Neutrophil (primary cell): Measurements from ENCODE around the gene AMELX.

Source experiments
- H3K27ac ChIP-seq: fragments of 200-600 bp; sonication (generic); 2 replicates; pipeline ENCODE4 v1.5.1; 2016; ENCODE audit warnings: mild to moderate bottlenecking, moderate library complexity
- H3K27me3 ChIP-seq: fragments of 200-600 bp; sonication (generic); 2 replicates; pipeline ENCODE4 v1.6.0; 2016; ENCODE audit warnings: mild to moderate bottlenecking
- H3K36me3 ChIP-seq: fragments of 200-600 bp; sonication (generic); 2 replicates; pipeline ENCODE4 v1.5.1; 2017
- H3K4me1 ChIP-seq, 2 experiments: fragments of 200-600 bp in 1 of 2; sonication (generic) in 1 of 2; 1 replicate in 1 of 2; 2 replicates in 1 of 2; pipeline versions ENCODE4 v1.5.1 to v1.6.1; 2013 to 2016; ENCODE audit warnings: low read depth in 1 of 2, low read length in 1 of 2, mild to moderate bottlenecking in 1 of 2, moderate library complexity in 1 of 2; ENCODE audit not compliant: control insufficient read depth in 1 of 2, insufficient read depth in 1 of 2
- H3K4me3 ChIP-seq, 2 experiments: fragments of 200-600 bp in 1 of 2; sonication (generic) in 1 of 2; 1 replicate in 1 of 2; 2 replicates in 1 of 2; pipeline ENCODE4 v1.5.1; 2013 to 2016; ENCODE audit warnings: low read depth in 1 of 2, low read length in 1 of 2, mild to moderate bottlenecking in 1 of 2, moderate library complexity in 1 of 2
- H3K9me3 ChIP-seq: fragments of 200-600 bp; sonication (generic); 2 replicates; pipeline ENCODE4 v1.5.1; 2016
- TF ChIP-seq, protein P1 (sequence below): fragments of 200-600 bp; sonication (generic); IDR thresholded peaks from 2 replicates; pipeline ENCODE4 v1.5.1; 2016; ENCODE audit warnings: antibody characterized with exemption

AMELX gene

DNA sequence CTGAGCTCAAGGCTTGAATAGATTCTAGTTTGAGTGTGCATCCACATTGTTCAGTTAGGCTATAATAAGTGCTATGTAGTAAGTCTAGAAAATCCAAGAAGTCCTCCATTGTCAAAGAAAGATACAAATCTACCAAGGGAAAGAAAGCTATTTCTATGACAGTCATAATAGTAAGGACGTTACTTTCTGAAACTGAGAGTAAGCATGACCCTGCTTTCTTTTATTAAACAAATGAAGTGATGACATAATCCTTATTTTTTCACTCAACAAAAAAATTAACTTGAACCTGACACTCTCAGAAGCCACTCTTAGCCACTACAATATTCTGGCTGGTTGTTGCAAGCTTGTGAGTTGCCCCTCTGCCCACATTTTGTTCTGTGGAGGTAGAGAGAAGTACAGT lies 33.8 kb upstream of the AMELX start:
- H3K36me3 ChIP-seq, result no peaks in the 10 kb centered on the region
- no peak overlapping the region for H3K27ac ChIP-seq
- TF ChIP-seq, protein P1, sequence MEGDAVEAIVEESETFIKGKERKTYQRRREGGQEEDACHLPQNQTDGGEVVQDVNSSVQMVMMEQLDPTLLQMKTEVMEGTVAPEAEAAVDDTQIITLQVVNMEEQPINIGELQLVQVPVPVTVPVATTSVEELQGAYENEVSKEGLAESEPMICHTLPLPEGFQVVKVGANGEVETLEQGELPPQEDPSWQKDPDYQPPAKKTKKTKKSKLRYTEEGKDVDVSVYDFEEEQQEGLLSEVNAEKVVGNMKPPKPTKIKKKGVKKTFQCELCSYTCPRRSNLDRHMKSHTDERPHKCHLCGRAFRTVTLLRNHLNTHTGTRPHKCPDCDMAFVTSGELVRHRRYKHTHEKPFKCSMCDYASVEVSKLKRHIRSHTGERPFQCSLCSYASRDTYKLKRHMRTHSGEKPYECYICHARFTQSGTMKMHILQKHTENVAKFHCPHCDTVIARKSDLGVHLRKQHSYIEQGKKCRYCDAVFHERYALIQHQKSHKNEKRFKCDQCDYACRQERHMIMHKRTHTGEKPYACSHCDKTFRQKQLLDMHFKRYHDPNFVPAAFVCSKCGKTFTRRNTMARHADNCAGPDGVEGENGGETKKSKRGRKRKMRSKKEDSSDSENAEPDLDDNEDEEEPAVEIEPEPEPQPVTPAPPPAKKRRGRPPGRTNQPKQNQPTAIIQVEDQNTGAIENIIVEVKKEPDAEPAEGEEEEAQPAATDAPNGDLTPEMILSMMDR, result no peak
- H3K4me3 ChIP-seq, result no peak overlapping the region
- H3K9me3 ChIP-seq, result no peaks in the 10 kb centered on the region
- H3K27me3 ChIP-seq, result no peaks in the 10 kb centered on the region
- no peaks in the 10 kb centered on the region for H3K4me1 ChIP-seq

DNA sequence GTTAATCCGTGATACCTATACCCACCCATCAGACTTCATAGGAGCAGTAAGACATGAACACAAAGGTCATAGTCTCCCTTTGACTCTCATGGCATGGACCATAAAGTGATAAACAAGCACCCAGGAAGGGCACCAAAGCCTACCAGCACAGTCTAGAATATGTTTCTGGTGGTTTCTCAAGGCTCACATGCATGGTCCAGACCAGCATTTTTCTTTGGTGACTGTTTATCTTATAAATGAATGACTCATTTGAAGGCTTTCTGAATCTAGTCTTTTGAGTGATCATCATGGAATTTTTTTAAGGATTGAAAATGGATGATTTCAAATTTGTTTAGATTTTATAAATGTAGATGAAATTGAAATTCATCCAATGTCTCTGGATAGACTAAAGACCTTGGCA lies 32.0 kb upstream of the AMELX start:
- Histone ChIP-seq H3K27me3 (no peaks in the 10 kb centered on the region), H3K27ac (no peak overlapping the region), H3K9me3 (no peaks in the 10 kb centered on the region), H3K36me3 (no peaks in the 10 kb centered on the region), H3K4me1 (no peaks in the 10 kb centered on the region), H3K4me3 (no peak overlapping the region)
- TF ChIP-seq, protein P1, result no peak

DNA sequence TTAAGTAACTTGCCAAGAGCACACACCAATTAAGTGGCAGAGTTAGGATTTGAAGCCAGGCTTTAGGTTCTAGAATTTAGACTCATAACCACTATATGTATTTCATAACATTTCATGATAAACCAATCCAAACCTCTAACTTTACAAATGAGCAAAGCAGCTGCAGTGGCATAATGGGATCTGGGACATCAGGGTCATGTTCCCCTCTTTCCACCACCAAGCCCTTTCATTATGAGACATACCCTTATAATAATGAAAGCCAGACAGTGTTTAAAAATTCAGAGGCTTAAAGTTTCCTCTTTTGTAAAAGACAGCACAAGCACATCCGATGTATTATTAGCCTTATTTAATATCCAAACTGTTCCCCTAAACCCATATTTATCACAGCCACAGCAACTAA lies 28.3 kb upstream of the AMELX start:
- no peaks in the 10 kb centered on the region for H3K4me1 ChIP-seq
- H3K27ac ChIP-seq, result no peak overlapping the region
- TF ChIP-seq, protein P1, result no peak
- no peaks in the 10 kb centered on the region for H3K27me3 ChIP-seq
- H3K4me3 ChIP-seq, result no peak overlapping the region
- no peaks in the 10 kb centered on the region for H3K9me3 ChIP-seq
- H3K36me3 ChIP-seq, result no peaks in the 10 kb centered on the region

DNA sequence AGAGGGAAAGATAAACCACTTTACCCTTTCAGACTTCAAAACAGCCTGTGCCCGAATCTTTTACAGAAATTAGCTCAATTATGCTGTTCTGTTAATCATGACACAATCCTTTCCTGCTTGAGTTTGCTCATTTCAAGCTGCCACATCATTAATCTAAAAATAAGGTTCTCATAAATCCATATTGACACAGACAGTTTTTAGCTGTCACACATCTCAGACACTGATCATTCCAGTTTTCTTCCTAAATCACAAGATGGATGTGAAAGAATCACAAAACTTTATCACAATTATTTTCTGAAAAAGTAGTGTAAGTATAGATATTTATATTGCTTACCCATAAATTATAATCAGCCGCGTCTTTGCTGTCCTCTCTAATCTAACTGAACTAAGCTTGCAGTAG lies 27.9 kb upstream of the AMELX start:
- H3K9me3 ChIP-seq, result no peaks in the 10 kb centered on the region
- H3K4me1 ChIP-seq, result no peaks in the 10 kb centered on the region
- H3K4me3 ChIP-seq, result no peak overlapping the region

DNA sequence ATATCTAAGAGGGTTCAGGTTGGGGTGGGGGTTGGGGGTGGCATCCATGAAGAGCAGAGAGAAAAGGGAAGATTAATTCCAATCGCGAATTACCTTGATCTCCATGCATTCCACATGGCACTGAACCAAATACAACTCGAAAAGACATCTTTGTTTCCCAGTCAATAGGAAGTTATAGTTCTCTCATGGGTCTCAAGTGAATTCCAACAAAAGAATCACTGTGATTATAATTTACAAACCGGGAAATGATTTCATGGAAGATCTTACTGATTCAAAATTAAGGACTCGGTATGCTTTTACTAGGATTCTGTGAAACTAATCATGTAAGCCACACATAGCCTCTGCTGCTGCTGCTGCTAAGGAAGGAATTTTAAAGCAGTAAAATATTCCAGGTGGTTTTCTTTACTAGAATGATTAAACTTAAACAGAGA lies 26.6 kb upstream of the AMELX start:
- H3K27me3 ChIP-seq, result no peaks in the 10 kb centered on the region
- no peak overlapping the region for H3K4me3 ChIP-seq
- no peaks in the 10 kb centered on the region for H3K4me1 ChIP-seq
- H3K27ac ChIP-seq, result no peak overlapping the region
- no peaks in the 10 kb centered on the region for H3K36me3 ChIP-seq
- H3K9me3 ChIP-seq, result no peaks in the 10 kb centered on the region
- TF ChIP-seq, protein P1, result no peak

More for the DNA sequence above, 27.9 kb upstream of the AMELX start:
- no peaks in the 10 kb centered on the region for H3K36me3 ChIP-seq
- TF ChIP-seq, protein P1, result no peak
- no peaks in the 10 kb centered on the region for H3K27me3 ChIP-seq
- no peak overlapping the region for H3K27ac ChIP-seq

DNA sequence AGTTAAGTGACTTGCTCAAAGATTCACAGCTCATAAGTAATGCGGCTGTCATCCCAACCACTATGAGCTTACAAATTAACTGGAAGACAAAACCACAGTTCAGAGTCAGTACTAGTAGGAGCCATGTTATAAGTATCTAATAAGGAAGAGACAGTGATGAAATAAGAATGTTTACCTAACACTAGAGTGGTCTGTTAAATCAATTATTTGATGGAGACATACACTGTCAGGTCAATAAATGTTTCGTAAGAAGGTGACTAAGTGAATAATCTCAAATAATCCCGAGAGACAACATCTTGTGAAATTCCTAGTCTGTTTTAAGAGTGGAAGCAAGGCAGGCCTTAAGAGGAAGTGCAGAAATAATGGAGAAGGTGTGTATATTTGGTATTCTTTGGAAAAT lies 25.8 kb upstream of the AMELX start:
- Histone ChIP-seq H3K27ac (no peak overlapping the region), H3K9me3 (no peaks in the 10 kb centered on the region), H3K4me1 (no peaks in the 10 kb centered on the region), H3K27me3 (no peaks in the 10 kb centered on the region), H3K36me3 (no peaks in the 10 kb centered on the region), H3K4me3 (no peak overlapping the region)
- TF ChIP-seq, protein P1, result no peak
